ENCODE results near the gene HGFAC. TPM values are rescaled to one million over a fixed set of nuclear protein-coding genes. Genes with fewer than 3 reads are reported as not detected.

Gene HGFAC
- total RNA-seq, 1 experiment from 2014 or later: 0.37 TPM

GRCh38 chr4:3464349-3464905 is 22.7 kb downstream of the HGFAC start:
- H3K27ac Mint-ChIP-seq: no peak overlapping the region
- TF ChIP-seq, protein P1, sequence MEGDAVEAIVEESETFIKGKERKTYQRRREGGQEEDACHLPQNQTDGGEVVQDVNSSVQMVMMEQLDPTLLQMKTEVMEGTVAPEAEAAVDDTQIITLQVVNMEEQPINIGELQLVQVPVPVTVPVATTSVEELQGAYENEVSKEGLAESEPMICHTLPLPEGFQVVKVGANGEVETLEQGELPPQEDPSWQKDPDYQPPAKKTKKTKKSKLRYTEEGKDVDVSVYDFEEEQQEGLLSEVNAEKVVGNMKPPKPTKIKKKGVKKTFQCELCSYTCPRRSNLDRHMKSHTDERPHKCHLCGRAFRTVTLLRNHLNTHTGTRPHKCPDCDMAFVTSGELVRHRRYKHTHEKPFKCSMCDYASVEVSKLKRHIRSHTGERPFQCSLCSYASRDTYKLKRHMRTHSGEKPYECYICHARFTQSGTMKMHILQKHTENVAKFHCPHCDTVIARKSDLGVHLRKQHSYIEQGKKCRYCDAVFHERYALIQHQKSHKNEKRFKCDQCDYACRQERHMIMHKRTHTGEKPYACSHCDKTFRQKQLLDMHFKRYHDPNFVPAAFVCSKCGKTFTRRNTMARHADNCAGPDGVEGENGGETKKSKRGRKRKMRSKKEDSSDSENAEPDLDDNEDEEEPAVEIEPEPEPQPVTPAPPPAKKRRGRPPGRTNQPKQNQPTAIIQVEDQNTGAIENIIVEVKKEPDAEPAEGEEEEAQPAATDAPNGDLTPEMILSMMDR (conservative IDR thresholded peaks at IDR 0.05): no peak
- no peak overlapping the region for H3K14ac ChIP-seq (ENCODE audit: insufficient read depth, low read length)
- H4K20me1 ChIP-seq (ENCODE audit: control insufficient read depth, insufficient read depth, insufficient read length): no peaks in the 10 kb centered on the region
- H3T11ph ChIP-seq (ENCODE audit: low read length): no peak overlapping the region
- H4K5ac ChIP-seq (ENCODE audit: insufficient read length, low read depth, low read length): no peak overlapping the region
- no peak overlapping the region for H3K4me3 Mint-ChIP-seq
- H2BK5ac ChIP-seq (ENCODE audit: insufficient read length, low read length): no peak overlapping the region
- H2AFZ ChIP-seq (ENCODE audit: low read length): no peak overlapping the region
- no peaks in the 10 kb centered on the region for H3K79me2 ChIP-seq (ENCODE audit: insufficient read depth, low read length)
- no peak overlapping the region for H2BK20ac ChIP-seq (ENCODE audit: low read depth, low read length, poor library complexity, severe bottlenecking)
- no peak overlapping the region for H3K9ac ChIP-seq (ENCODE audit: extremely low read depth, insufficient read length, low read length)
- H3K27me3 ChIP-seq (ENCODE audit: insufficient read depth, low read length): peaks cover 2% of the 10 kb centered on the region; the same call in 1 of the 2 replicates
- H3K4me1 ChIP-seq (ENCODE audit: insufficient read depth, low read length): no peaks in the 10 kb centered on the region
- no peaks in the 10 kb centered on the region for H3K23me2 ChIP-seq (ENCODE audit: insufficient read length, low read depth, low read length, poor library complexity, severe bottlenecking)
- peaks cover 0 to 5% (median 0%) of the 10 kb centered on the region in 3 experiments; a peak in 1 of 7 replicates for H3K36me3 Mint-ChIP-seq (ENCODE audit: insufficient read depth in 1 of 3, low read depth in 3 of 3)
- no peak overlapping the region for H2BK12ac ChIP-seq (ENCODE audit: insufficient read length, low read depth, low read length)
- no peaks in the 10 kb centered on the region for H3K79me1 ChIP-seq (ENCODE audit: insufficient read depth, low read depth, low read length, poor library complexity, severe bottlenecking)
- no peak overlapping the region for H3K56ac ChIP-seq (ENCODE audit: insufficient read length, low read depth, low read length)
- no peaks in the 10 kb centered on the region for H3K9me3 ChIP-seq (ENCODE audit: control insufficient read depth, low read depth, low read length)
- no peak overlapping the region for H2BK120ac ChIP-seq (ENCODE audit: low read depth, low read length, poor library complexity, severe bottlenecking)
- no peak overlapping the region for H4K8ac ChIP-seq (replicated peaks; ENCODE audit: insufficient read length, low read depth, low read length)
- H3K4me2 ChIP-seq (ENCODE audit: insufficient read depth, insufficient read length, low read length): no peak overlapping the region
- no CpG with 5 or more reads among the region's 15 CpGs for WGBS (ENCODE audit: extremely low coverage, insufficient read length, low lambda C conversion rate)
- no peak overlapping the region for H3K27ac ChIP-seq (ENCODE audit: insufficient read length, low read depth, low read length)
- DNase-seq: no peak
- H3K9me3 Mint-ChIP-seq: no peaks in the 10 kb centered on the region
- no peak overlapping the region for H3K23ac ChIP-seq (ENCODE audit: insufficient read length, low read depth, low read length)
- H3K27me3 Mint-ChIP-seq (ENCODE audit: low read depth): peaks cover 57% of the 10 kb centered on the region
- H3K18ac ChIP-seq (ENCODE audit: insufficient read length, low read depth, low read length): no peak overlapping the region
- H3K4ac ChIP-seq (ENCODE audit: low read depth, low read length): no peak overlapping the region
- no peak overlapping the region for H4K91ac ChIP-seq (ENCODE audit: insufficient read length, low read depth, low read length)
- peaks cover 9 to 10% of the 10 kb centered on the region in 2 experiments; a peak in 2 of 4 replicates for H3K4me1 Mint-ChIP-seq
- no peak overlapping the region for H2AK5ac ChIP-seq (ENCODE audit: insufficient read length, low read length)
- H2BK15ac ChIP-seq (ENCODE audit: low read depth, low read length): no peak overlapping the region

Data from H9 (cell line).